ENCODE data around the gene GPR101. TPM values are rescaled to one million over a fixed set of nuclear protein-coding genes. Genes with fewer than 3 reads are reported as not detected.

GPR101 gene
- total RNA-seq, 2 experiments from 2014 or later, result not detected

- Mint-ChIP-seq H3K9me3 (no peaks in the 10 kb centered on the region), H3K4me1 (ENCODE audit: low read depth) (no peaks in the 10 kb centered on the region), H3K4me3 (no peak overlapping the region), H3K36me3 (ENCODE audit: low read depth) (no peaks in the 10 kb centered on the region), H3K27me3 (peaks cover 5% of the 10 kb centered on the region), H3K27ac (no peak overlapping the region)
- ChIA-PET POLR2A (no interaction called here), CTCF (no interaction called here)
- DNase-seq (no peak), ATAC-seq (no peak)
- intact Hi-C loops (cut with micrococcal nuclease), result no loop called here
- no peak for TF ChIP-seq CTCF (IDR thresholded peaks at IDR 0.05)
These were observed 11.1 kb upstream of the GPR101 start for GRCh38 chrX:137044893-137045292.

GRCh38 chrX:137043736-137044135, 9.9 kb upstream of the GPR101 start:
- no peak overlapping the region for H3K4me3 Mint-ChIP-seq
- H3K27me3 Mint-ChIP-seq, result peaks cover 5% of the 10 kb centered on the region
- no peak for DNase-seq
- H3K9me3 Mint-ChIP-seq, result no peaks in the 10 kb centered on the region
- ATAC-seq, result no peak
- ChIA-PET POLR2A (no interaction called here), CTCF (interaction anchor here (1.3 kb wide), 1 partner anchor 12 kb away, joined by 3 read pairs; no protein-coding TSS in a partner anchor)
- no peaks in the 10 kb centered on the region for H3K36me3 Mint-ChIP-seq (ENCODE audit: low read depth)
- intact Hi-C loops (cut with micrococcal nuclease), result no loop called here
- TF ChIP-seq CTCF (IDR thresholded peaks at IDR 0.05), result no peak
- H3K4me1 Mint-ChIP-seq (ENCODE audit: low read depth), result no peaks in the 10 kb centered on the region
- H3K27ac Mint-ChIP-seq, result no peak overlapping the region

GRCh38 chrX:137041329-137041728, 7.5 kb upstream of the GPR101 start:
- TF ChIP-seq CTCF (IDR thresholded peaks at IDR 0.05), result no peak
- Mint-ChIP-seq H3K9me3 (no peaks in the 10 kb centered on the region), H3K36me3 (ENCODE audit: low read depth) (no peaks in the 10 kb centered on the region), H3K27me3 (peaks cover 8% of the 10 kb centered on the region), H3K4me1 (ENCODE audit: low read depth) (no peaks in the 10 kb centered on the region), H3K27ac (no peak overlapping the region), H3K4me3 (no peak overlapping the region)
- ChIA-PET POLR2A (no interaction called here), CTCF (no interaction called here)
- DNase-seq (no peak), ATAC-seq (no peak)
- intact Hi-C loops (cut with micrococcal nuclease), result no loop called here

- TF ChIP-seq CTCF (IDR thresholded peaks at IDR 0.05), result no peak
- DNase-seq (no peak), ATAC-seq (no peak)
- Mint-ChIP-seq H3K4me1 (ENCODE audit: low read depth) (no peaks in the 10 kb centered on the region), H3K36me3 (ENCODE audit: low read depth) (no peaks in the 10 kb centered on the region), H3K9me3 (no peaks in the 10 kb centered on the region), H3K4me3 (no peak overlapping the region), H3K27ac (no peak overlapping the region), H3K27me3 (peaks cover 14% of the 10 kb centered on the region)
- POLR2A ChIA-PET, result no interaction called here
- CTCF ChIA-PET, result no interaction called here
- intact Hi-C loops (cut with micrococcal nuclease), result no loop called here
These were observed 6.5 kb upstream of the GPR101 start for GRCh38 chrX:137040113-137040794.

- Mint-ChIP-seq H3K27ac (no peak overlapping the region), H3K4me1 (ENCODE audit: low read depth) (peaks cover 9% of the 10 kb centered on the region), H3K9me3 (no peaks in the 10 kb centered on the region), H3K4me3 (no peak overlapping the region), H3K27me3 (peaks cover 39% of the 10 kb centered on the region), H3K36me3 (ENCODE audit: low read depth) (no peaks in the 10 kb centered on the region)
- intact Hi-C loops (cut with micrococcal nuclease), result no loop called here
- CTCF ChIA-PET, result interaction anchor here (1.2 to 1.4 kb wide), 2 partner anchors 18 to 21 kb away, joined by 3 to 5 read pairs; no protein-coding TSS in a partner anchor
- no peak for TF ChIP-seq CTCF (IDR thresholded peaks at IDR 0.05)
- POLR2A ChIA-PET, result no interaction called here
- ATAC-seq (no peak), DNase-seq (no peak)
These were observed 695 bp upstream of the GPR101 start for GRCh38 chrX:137034508-137034872.
